Uterus (tissue), 4 donors: Measurements from ENCODE around the gene XPO5. TPM values are rescaled to one million over a fixed set of nuclear protein-coding genes. Genes with fewer than 3 reads are reported as not detected.

Source experiments
- DNase-seq, 2 donors: peaks; one replicate each; pipeline ENCODE4 v3.0.0-alpha.2; 2019 to 2020
- H3K27ac ChIP-seq, 2 donors: fragments of 200-600 bp; sonication (generic); 1 replicate in 1 of 2; 2 replicates in 1 of 2; pipeline ENCODE4 v1.5.1; 2016 to 2018
- H3K27me3 ChIP-seq, 2 donors: fragments of 200-600 bp; sonication (generic); one replicate each; pipeline ENCODE4 v1.5.1; 2018 to 2019; ENCODE audit warnings: control low read depth in 1 of 2
- H3K36me3 ChIP-seq, 2 donors: fragments of 200-600 bp; sonication (generic); one replicate each; pipeline ENCODE4 v1.5.1; 2019; ENCODE audit warnings: control low read depth in 1 of 2
- H3K4me1 ChIP-seq, 2 donors: fragments of 200-600 bp; sonication (generic); one replicate each; pipeline ENCODE4 v1.5.1; 2018 to 2019; ENCODE audit warnings: control low read depth in 1 of 2
- H3K4me3 ChIP-seq, 2 donors: fragments of 200-600 bp; sonication (generic); 1 replicate in 1 of 2; 2 replicates in 1 of 2; pipeline ENCODE4 v1.5.1; 2018 to 2019; ENCODE audit warnings: mild to moderate bottlenecking in 1 of 2
- H3K9me3 ChIP-seq, 2 donors: fragments of 200-600 bp; sonication (generic); one replicate each; pipeline ENCODE4 v1.5.1; 2019; ENCODE audit warnings: control low read depth in 1 of 2
- CTCF ChIP-seq, 4 experiments: fragments of 200-600 bp in 2 of 4; fragments of 450-650 bp in 2 of 4; sonication (generic) in 2 of 4; IDR thresholded peaks; one replicate each; pipeline ENCODE4 v1.5.1; 2016 to 2019; ENCODE audit warnings: antibody characterized with exemption in 4 of 4, mild to moderate bottlenecking in 2 of 4, moderate library complexity in 1 of 4
- POLR2A ChIP-seq, 2 donors: fragments of 450-650 bp; IDR thresholded peaks; one replicate each; pipeline ENCODE4 v1.6.1; 2016; ENCODE audit warnings: antibody characterized with exemption in 2 of 2, mild to moderate bottlenecking in 1 of 2, moderate library complexity in 1 of 2
- intact Hi-C: fragments of 100-400 bp; cut with DNase I; formaldehyde crosslinking; loops from one replicate; pipeline ENCODE4 v1.15.1; 2023; ENCODE audit warnings: low total_unique reads
- total RNA-seq, 4 donors: library from RNA; depleted of rRNA in 3 of 4; stranded (reverse); fragments of >200 nt in 3 of 4; gene quantifications; one replicate each; pipeline versions ENCODE4 v1.1.0 to v1.2.4, GENCODE V29; 2014 to 2023
- donor health status: DM: yes; HTN: yes; CAD: no.

XPO5 gene
- total RNA-seq, 4 donors from 2014 or later, result 29.2 to 62.9 (median 40.8) TPM

GRCh38 chr6:43493230-43493629, 82.6 kb downstream of the XPO5 start:
- DNase-seq, result no peak
- Histone ChIP-seq H3K36me3 (no peaks in the 10 kb centered on the region), H3K4me1 (peaks cover 0 to 21% of the 10 kb centered on the region in 2 donors), H3K27me3 (no peaks in the 10 kb centered on the region), H3K4me3 (no peak overlapping the region), H3K27ac (no peak overlapping the region), H3K9me3 (no peaks in the 10 kb centered on the region)
- TF ChIP-seq CTCF (IDR thresholded peaks at IDR 0.05) (no peak), POLR2A (IDR thresholded peaks at IDR 0.05) (no peak)
- intact Hi-C loops, result loop anchor here (10.0 kb wide), 1 partner anchor 128 kb away; the partner anchor contains the start of gene ZNF318

- peak overlapping the region in 1 of 2 donors; percentile 8 for H3K27ac ChIP-seq
- intact Hi-C loops, result loop anchor here (10.0 kb wide), 1 partner anchor 128 kb away; the partner anchor contains the start of gene ZNF318
- DNase-seq, result no peak
- TF ChIP-seq CTCF (IDR thresholded peaks at IDR 0.05) (no peak), POLR2A (IDR thresholded peaks at IDR 0.05) (no peak)
- H3K4me3 ChIP-seq, result no peak overlapping the region
- no peaks in the 10 kb centered on the region for H3K27me3 ChIP-seq
- H3K4me1 ChIP-seq, result peaks cover 0 to 21% of the 10 kb centered on the region in 2 donors
- no peaks in the 10 kb centered on the region for H3K9me3 ChIP-seq
- H3K36me3 ChIP-seq, result no peaks in the 10 kb centered on the region
These were observed 83.2 kb downstream of the XPO5 start for GRCh38 chr6:43492673-43493072.

- Histone ChIP-seq H3K27me3 (no peaks in the 10 kb centered on the region), H3K9me3 (no peaks in the 10 kb centered on the region), H3K36me3 (no peaks in the 10 kb centered on the region), H3K4me1 (peaks cover 0 to 21% of the 10 kb centered on the region in 2 donors), H3K4me3 (no peak overlapping the region), H3K27ac (peak overlapping the region in 1 of 2 donors; percentile 8)
- intact Hi-C loops, result loop anchor here (10.0 kb wide), 1 partner anchor 127 kb away; the partner anchor contains the start of gene ZNF318
- no peak for TF ChIP-seq CTCF (IDR thresholded peaks at IDR 0.05)
- no peak for TF ChIP-seq POLR2A (IDR thresholded peaks at IDR 0.05)
- peak; percentile 72 to 76 for DNase-seq
These were observed 83.8 kb downstream of the XPO5 start for GRCh38 chr6:43491750-43492661.

- TF ChIP-seq POLR2A (IDR thresholded peaks at IDR 0.05) (no peak), CTCF (IDR thresholded peaks at IDR 0.05) (no peak)
- H3K27me3 ChIP-seq, result no peaks in the 10 kb centered on the region
- H3K27ac ChIP-seq, result no peak overlapping the region
- H3K4me1 ChIP-seq, result peaks cover 0 to 21% of the 10 kb centered on the region in 2 donors
- H3K9me3 ChIP-seq, result no peaks in the 10 kb centered on the region
- no peak for DNase-seq
- H3K36me3 ChIP-seq, result no peaks in the 10 kb centered on the region
- H3K4me3 ChIP-seq, result no peak overlapping the region
- intact Hi-C loops, result loop anchor here (10.0 kb wide), 1 partner anchor 126 kb away; the partner anchor contains the start of gene ZNF318
These were observed 85.3 kb downstream of the XPO5 start for GRCh38 chr6:43490523-43490939.
